ENCODE measurements around the gene ITPR3.

DNA sequence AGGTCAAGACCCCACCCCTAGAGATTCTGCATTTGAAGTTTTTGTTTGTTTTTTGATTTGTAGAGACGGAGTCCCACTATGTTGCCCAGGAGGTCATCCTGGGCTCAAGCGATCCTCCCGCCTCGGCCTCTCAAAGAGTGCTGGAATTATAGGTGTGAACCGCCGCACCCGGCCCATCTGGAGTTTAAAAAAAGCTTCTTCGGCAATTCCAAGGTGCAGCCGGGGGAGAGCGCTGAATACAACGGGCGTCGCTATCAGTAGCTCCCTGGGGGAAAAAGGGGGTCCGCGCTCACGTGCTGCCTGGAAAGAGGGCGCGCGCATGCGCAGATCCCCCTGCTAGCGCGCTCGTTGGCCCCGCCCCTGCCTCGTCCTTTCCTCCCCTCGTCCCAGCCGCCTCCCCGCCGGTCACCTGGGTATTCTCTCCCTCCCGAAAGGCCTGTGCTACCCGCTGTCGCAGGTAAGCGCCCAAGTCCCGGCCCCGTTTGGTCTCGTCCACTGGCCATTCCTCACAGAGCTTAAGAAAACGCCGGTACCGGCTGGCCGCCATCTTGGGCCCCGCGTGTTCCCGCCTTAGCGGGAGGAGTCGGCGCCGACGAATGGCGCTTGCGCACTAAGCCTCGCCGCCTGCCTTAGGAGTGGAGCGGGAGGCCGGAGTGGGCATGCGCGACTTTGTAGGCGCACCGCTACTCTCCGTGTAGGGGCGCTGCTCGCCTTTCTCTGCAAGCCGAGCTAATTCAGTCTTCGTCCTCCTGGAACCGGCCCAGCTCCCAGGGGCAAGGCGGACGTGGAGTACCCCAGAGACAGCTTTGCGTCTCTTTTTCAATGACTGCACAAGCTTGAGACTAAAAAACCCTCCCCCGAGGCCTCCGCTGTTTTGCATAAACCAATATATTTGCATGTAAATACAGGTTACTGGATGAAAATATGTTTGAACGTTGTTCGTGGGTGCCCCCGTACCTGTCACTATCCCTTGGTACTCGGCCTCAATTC lies 90.3 kb downstream of the ITPR3 start, which contains the start of gene UQCC2:
- TF ChIP-seq POLR2A (IDR thresholded peaks at IDR 0.05), result peak in 2 of 3 donors; percentile 81 to 86
- TF ChIP-seq, protein P1, sequence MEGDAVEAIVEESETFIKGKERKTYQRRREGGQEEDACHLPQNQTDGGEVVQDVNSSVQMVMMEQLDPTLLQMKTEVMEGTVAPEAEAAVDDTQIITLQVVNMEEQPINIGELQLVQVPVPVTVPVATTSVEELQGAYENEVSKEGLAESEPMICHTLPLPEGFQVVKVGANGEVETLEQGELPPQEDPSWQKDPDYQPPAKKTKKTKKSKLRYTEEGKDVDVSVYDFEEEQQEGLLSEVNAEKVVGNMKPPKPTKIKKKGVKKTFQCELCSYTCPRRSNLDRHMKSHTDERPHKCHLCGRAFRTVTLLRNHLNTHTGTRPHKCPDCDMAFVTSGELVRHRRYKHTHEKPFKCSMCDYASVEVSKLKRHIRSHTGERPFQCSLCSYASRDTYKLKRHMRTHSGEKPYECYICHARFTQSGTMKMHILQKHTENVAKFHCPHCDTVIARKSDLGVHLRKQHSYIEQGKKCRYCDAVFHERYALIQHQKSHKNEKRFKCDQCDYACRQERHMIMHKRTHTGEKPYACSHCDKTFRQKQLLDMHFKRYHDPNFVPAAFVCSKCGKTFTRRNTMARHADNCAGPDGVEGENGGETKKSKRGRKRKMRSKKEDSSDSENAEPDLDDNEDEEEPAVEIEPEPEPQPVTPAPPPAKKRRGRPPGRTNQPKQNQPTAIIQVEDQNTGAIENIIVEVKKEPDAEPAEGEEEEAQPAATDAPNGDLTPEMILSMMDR (IDR thresholded peaks at IDR 0.05), result peak; percentile 49 to 97 (median 84)
